Subcutaneous adipose tissue (tissue), 4 donors: ENCODE measurements around the gene PRDM8. TPM values are rescaled to one million over a fixed set of nuclear protein-coding genes. Genes with fewer than 3 reads are reported as not detected.

Experiments used
- CTCF ChIP-seq: fragments of 450-650 bp; IDR thresholded peaks from one replicate; pipeline ENCODE4 v1.5.1; 2016; ENCODE audit warnings: low read depth, mild to moderate bottlenecking, control low read depth, antibody characterized with exemption, moderate library complexity
- total RNA-seq, 4 donors: library from RNA; depleted of rRNA; stranded (reverse); fragments of >200 nt; gene quantifications; one replicate each; pipeline ENCODE4 v1.1.0, GENCODE V29; 2016

Gene PRDM8
- total RNA-seq, 4 donors from 2014 or later = 2.1 to 8.1 (median 4.7) TPM

- TF ChIP-seq CTCF = no peak
Observed at GRCh38 chr4:80240976-80241375, 43.7 kb downstream of the PRDM8 start.

- no peak for TF ChIP-seq CTCF
Observed at GRCh38 chr4:80243274-80244018, 46.1 kb downstream of the PRDM8 start.

- TF ChIP-seq CTCF = no peak
Observed at GRCh38 chr4:80249144-80249543, 51.8 kb downstream of the PRDM8 start.

- TF ChIP-seq CTCF = no peak
Observed at GRCh38 chr4:80252427-80252826, 55.1 kb downstream of the PRDM8 start.

- TF ChIP-seq CTCF = no peak
Observed at GRCh38 chr4:80252953-80253352, 55.6 kb downstream of the PRDM8 start.

GRCh38 chr4:80253510-80253909 is 56.2 kb downstream of the PRDM8 start:
- TF ChIP-seq CTCF = no peak

Other genes with a start within 250 kb of the PRDM8 start
- 100 to 1,000 TPM; 136 to 215 (median 183) TPM for gene ANTXR2, start 124.3 kb upstream of the PRDM8 start, total RNA-seq
- gene FGF5, start 69.2 kb downstream of the PRDM8 start, total RNA-seq = not detected
- gene CFAP299, start 138.2 kb downstream of the PRDM8 start, total RNA-seq = not detected